H1 (cell line): ENCODE results near the gene HOXA11.

Source experiments
- ATF3 ChIP-seq: IDR thresholded peaks from 2 replicates; pipeline ENCODE4 v1.6.1; 2011; ENCODE audit warnings: low read depth, mild to moderate bottlenecking, low read length; ENCODE audit not compliant: insufficient read depth
- CHD7 ChIP-seq: fragments of 300-600 bp; sonication (generic); IDR thresholded peaks from 2 replicates; pipeline ENCODE4 v1.7.1; 2012; ENCODE audit warnings: low read length, moderate library complexity, mild to moderate bottlenecking, inconsistent platforms; ENCODE audit not compliant: insufficient replicate concordance
- CTCF ChIP-seq, 3 experiments: IDR thresholded peaks; 1 replicate in 2 of 3; 2 replicates in 1 of 3; pipeline versions ENCODE4 v1.5.1 to v1.6.1; 2011; ENCODE audit warnings: low read length in 3 of 3, mild to moderate bottlenecking in 3 of 3, inconsistent platforms in 2 of 3, low read depth in 1 of 3, moderate library complexity in 1 of 3; ENCODE audit not compliant: insufficient read depth in 1 of 3; ENCODE audit errors: control extremely low read depth in 1 of 3
- EP300 ChIP-seq, 2 experiments: IDR thresholded peaks; 1 replicate in 1 of 2; 2 replicates in 1 of 2; pipeline ENCODE4 v1.6.1; 2011 to 2012; ENCODE audit warnings: low read depth in 2 of 2, low read length in 2 of 2, mild to moderate bottlenecking in 2 of 2, borderline replicate concordance in 1 of 2, inconsistent platforms in 1 of 2, moderate library complexity in 1 of 2
- EZH2 ChIP-seq: fragments of 200-600 bp; sonication (generic); IDR thresholded peaks from 2 replicates; pipeline ENCODE4 v1.7.1; 2012; ENCODE audit warnings: low read depth, mild to moderate bottlenecking, moderate library complexity, low read length, inconsistent platforms; ENCODE audit not compliant: severe bottlenecking
- GTF2F1 ChIP-seq: IDR thresholded peaks from 2 replicates; pipeline ENCODE4 v1.6.1; 2012; ENCODE audit warnings: low read depth, low read length, improper control_type of control experiment, borderline replicate concordance
- HDAC6 ChIP-seq: IDR thresholded peaks from one replicate; pipeline ENCODE4 v1.7.1; 2012; ENCODE audit warnings: low read depth, mild to moderate bottlenecking, inconsistent platforms, low read length, moderate library complexity
- POLR2A ChIP-seq, 2 experiments: IDR thresholded peaks; 1 replicate in 1 of 2; 2 replicates in 1 of 2; pipeline ENCODE4 v1.6.1; 2011; ENCODE audit warnings: low read depth in 2 of 2, low read length in 2 of 2, mild to moderate bottlenecking in 2 of 2; ENCODE audit errors: control extremely low read depth in 1 of 2
- POLR2AphosphoS5 ChIP-seq: IDR thresholded peaks from 2 replicates; pipeline ENCODE4 v1.6.1; 2011; ENCODE audit warnings: low read depth, low read length
- TAF1 ChIP-seq: IDR thresholded peaks from 2 replicates; pipeline ENCODE4 v1.6.1; 2011; ENCODE audit warnings: mild to moderate bottlenecking, low read depth, low read length
- TEAD4 ChIP-seq: IDR thresholded peaks from 2 replicates; pipeline ENCODE4 v1.6.1; 2012; ENCODE audit warnings: low read depth, low read length, inconsistent platforms, mixed read lengths
- ZNF274 ChIP-seq: IDR thresholded peaks from 2 replicates; pipeline ENCODE4 v1.7.0; 2012; ENCODE audit warnings: low read length, borderline replicate concordance; ENCODE audit errors: extremely low read depth

- no peak for TF ChIP-seq CTCF (IDR thresholded peaks at IDR 0.05; ENCODE audit: control extremely low read depth in 1 of 3, insufficient read depth in 1 of 3, low read depth in 1 of 3, low read length in 3 of 3)
- TF ChIP-seq HDAC6, result no peak
- no peak for TF ChIP-seq EP300 (IDR thresholded peaks at IDR 0.05; ENCODE audit: borderline replicate concordance in 1 of 2, low read depth in 2 of 2, low read length in 2 of 2)
- TF ChIP-seq GTF2F1, result no peak
- TF ChIP-seq POLR2AphosphoS5, result no peak
- no peak for TF ChIP-seq TEAD4
- no peak for TF ChIP-seq ZNF274
- no peak for TF ChIP-seq CHD7
- TF ChIP-seq ATF3, result no peak
- TF ChIP-seq EZH2, result peak; percentile 82
- no peak for TF ChIP-seq TAF1
- no peak for TF ChIP-seq POLR2A (IDR thresholded peaks at IDR 0.05; ENCODE audit: control extremely low read depth in 1 of 2, low read depth in 2 of 2, low read length in 2 of 2)
Observed at GRCh38 chr7:27155816-27156507, 29.1 kb downstream of the HOXA11 start.
